HTR-8/SVneo (cell line): ENCODE measurements around the gene DCAF4.

Experiments
- DNase-seq: peaks from one replicate; pipeline ENCODE4 v3.0.0; 2011; ENCODE audit warnings: low spot score, mixed read lengths; ENCODE audit not compliant: insufficient read length
- FAIRE-seq: peaks from 2 replicates; lab custom pipeline; 2011; peaks lifted over from hg19 to GRCh38; lab: Jason Lieb, UNC

Gene DCAF4

DNA sequence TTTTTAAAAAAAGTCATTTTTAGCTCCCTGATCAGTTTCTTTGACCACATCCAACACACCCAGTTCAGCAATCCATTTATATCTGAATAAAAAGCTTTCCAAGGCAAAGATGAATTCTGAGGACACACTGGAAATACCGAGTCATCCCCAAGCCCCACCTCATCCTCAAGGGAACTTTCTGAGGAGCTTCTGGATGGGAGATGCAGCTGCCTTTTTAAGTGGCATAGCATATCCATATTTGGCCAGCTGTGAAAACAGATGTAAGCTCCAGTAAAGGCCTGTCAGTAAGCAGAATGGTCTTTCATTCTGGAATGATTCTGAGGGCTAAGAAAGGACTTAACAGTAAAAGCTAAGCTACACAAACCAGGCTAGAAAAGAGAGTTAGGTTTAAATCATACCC lies 82.2 kb downstream of the DCAF4 start:
- FAIRE-seq (peak; percentile 67), DNase-seq (no peak)
